K562 (cell line): ENCODE results near the gene SDHC. TPM values are rescaled to one million over a fixed set of nuclear protein-coding genes. Genes with fewer than 3 reads are reported as not detected.
A peak's percentile ranks its signal among the peaks of the same experiment; 100 is the strongest.

ENCODE experiments used
- ARID4B ChIP-seq: sonication (generic); formaldehyde crosslinking; IDR thresholded peaks from 2 replicates; pipeline ENCODE4 v1.8.0; 2022; ENCODE audit warnings: mild to moderate bottlenecking, missing genetic modification reagents
- CCNT2 ChIP-seq: IDR thresholded peaks from 2 replicates; pipeline ENCODE4 v1.6.1; 2011; ENCODE audit warnings: borderline replicate concordance, low read depth, mild to moderate bottlenecking, moderate library complexity, mixed read lengths, low read length; ENCODE audit not compliant: insufficient read length; ENCODE audit errors: extremely low read depth
- CEBPB ChIP-seq: fragments of 450-650 bp; IDR thresholded peaks from 2 replicates; pipeline ENCODE4 v1.6.1; 2016; ENCODE audit warnings: missing genetic modification characterization, missing compliant biosample characterization
- CEBPG ChIP-seq, 3 experiments: fragments of 200-800 bp in 1 of 3; sonication (Bioruptor generic) in 1 of 3; sonication (generic) in 1 of 3; formaldehyde crosslinking in 1 of 3; IDR thresholded peaks in 2 of 3; conservative IDR thresholded peaks in 1 of 3; 2 replicates each; pipeline versions ENCODE4 v1.6.1 to v1.8.0; 2016 to 2022; ENCODE audit warnings: missing compliant biosample characterization in 2 of 3, missing genetic modification characterization in 2 of 3, mild to moderate bottlenecking in 1 of 3, missing genetic modification reagents in 1 of 3
- GATAD2B ChIP-seq: fragments of 450-650 bp; IDR thresholded peaks from 2 replicates; pipeline ENCODE4 v1.6.1; 2017; ENCODE audit warnings: mild to moderate bottlenecking, borderline replicate concordance
- KAT7 ChIP-seq: sonication (generic); formaldehyde crosslinking; IDR thresholded peaks from 2 replicates; pipeline ENCODE4 v1.8.0; 2022; ENCODE audit warnings: missing genetic modification reagents, mild to moderate bottlenecking, borderline replicate concordance
- L3MBTL2 ChIP-seq: fragments of 450-650 bp; IDR thresholded peaks from 2 replicates; pipeline ENCODE4 v1.6.1; 2016; ENCODE audit warnings: mild to moderate bottlenecking, moderate library complexity
- MBD2 ChIP-seq: sonication (generic); IDR thresholded peaks from 2 replicates; pipeline ENCODE4 v1.6.1; 2016; ENCODE audit warnings: low read depth, borderline replicate concordance
- MIER1 ChIP-seq: fragments of 450-650 bp; IDR thresholded peaks from 2 replicates; pipeline ENCODE4 v1.6.1; 2016; ENCODE audit warnings: antibody characterized with exemption, mild to moderate bottlenecking, low read depth
- NFYB ChIP-seq: IDR thresholded peaks from 2 replicates; pipeline ENCODE4 v1.6.1; 2011; ENCODE audit warnings: mild to moderate bottlenecking, moderate library complexity; ENCODE audit not compliant: insufficient read length; ENCODE audit errors: extremely low read depth
- NRF1 ChIP-seq, 2 experiments: fragments of 450-650 bp; IDR thresholded peaks in 1 of 2; conservative IDR thresholded peaks in 1 of 2; 2 replicates each; pipeline ENCODE4 v1.6.1; 2014; ENCODE audit warnings: mild to moderate bottlenecking in 2 of 2
- PHF8 ChIP-seq: fragments of 200-600 bp; sonication (generic); IDR thresholded peaks from 2 replicates; pipeline ENCODE4 v1.6.1; 2012; ENCODE audit warnings: mixed run types, mild to moderate bottlenecking, inconsistent platforms, low read length, moderate library complexity, borderline replicate concordance
- POLR2B ChIP-seq: fragments of 450-650 bp; IDR thresholded peaks from 2 replicates; pipeline ENCODE4 v1.6.1; 2018; ENCODE audit warnings: low read depth; ENCODE audit not compliant: partially characterized antibody
- ZNF12 ChIP-seq: sonication (generic); formaldehyde crosslinking; IDR thresholded peaks from 2 replicates; pipeline ENCODE4 v1.4.0; 2020; ENCODE audit warnings: mild to moderate bottlenecking, missing genetic modification reagents
- ZNF830 ChIP-seq: fragments of 250-450 bp; sonication (Bioruptor Pico); IDR thresholded peaks from 2 replicates; pipeline ENCODE4 v1.5.0; 2021; ENCODE audit warnings: mild to moderate bottlenecking
- polyA plus RNA-seq, 8 experiments: library from polyadenylated mRNA; depleted of rRNA in 4 of 8; stranded (reverse) in 5 of 8; unstranded in 3 of 8; fragments of >200 nt; fragmentation: Nextera tagmentation in 2 of 8; fragmentation: Illumina TruSeq in 1 of 8; extraction: Ambion mirVana in 2 of 8; extraction: Trizol in 1 of 8; gene quantifications; 2 replicates each; pipeline versions ENCODE4 v1.2.1 to v1.2.3, GENCODE V29; 2011 to 2014; ENCODE audit warnings: inconsistent platforms in 1 of 8, missing spikeins in 1 of 8
- total RNA-seq, 7 experiments: library from RNA; depleted of rRNA in 6 of 7; stranded (reverse); fragments of >200 nt in 6 of 7; fragmentation: Illumina TruSeq in 2 of 7; extraction: Trizol in 2 of 7; gene quantifications; 2 replicates each; pipeline versions ENCODE4 v1.2.1 to v1.2.3, GENCODE V29; 2011 to 2021; ENCODE audit warnings: low replicate concordance in 1 of 7
- TF ChIP-seq, protein P1 (sequence below), 2 experiments: fragments of 450-650 bp; IDR thresholded peaks; 2 replicates each; pipeline ENCODE4 v1.6.1; 2018; ENCODE audit warnings: mild to moderate bottlenecking in 2 of 2, low read depth in 1 of 2; ENCODE audit not compliant: partially characterized antibody in 2 of 2

Gene SDHC
- total and polyA plus RNA-seq, 9 of the 15 experiments (the other 6 are each of a cell fraction or from before 2014, with no cell fraction given), result 7.7 to 309 (median 174) TPM

GRCh38 chr1:161305867-161306519, 8.2 kb upstream of the SDHC start (continued):
- TF ChIP-seq, protein P1, sequence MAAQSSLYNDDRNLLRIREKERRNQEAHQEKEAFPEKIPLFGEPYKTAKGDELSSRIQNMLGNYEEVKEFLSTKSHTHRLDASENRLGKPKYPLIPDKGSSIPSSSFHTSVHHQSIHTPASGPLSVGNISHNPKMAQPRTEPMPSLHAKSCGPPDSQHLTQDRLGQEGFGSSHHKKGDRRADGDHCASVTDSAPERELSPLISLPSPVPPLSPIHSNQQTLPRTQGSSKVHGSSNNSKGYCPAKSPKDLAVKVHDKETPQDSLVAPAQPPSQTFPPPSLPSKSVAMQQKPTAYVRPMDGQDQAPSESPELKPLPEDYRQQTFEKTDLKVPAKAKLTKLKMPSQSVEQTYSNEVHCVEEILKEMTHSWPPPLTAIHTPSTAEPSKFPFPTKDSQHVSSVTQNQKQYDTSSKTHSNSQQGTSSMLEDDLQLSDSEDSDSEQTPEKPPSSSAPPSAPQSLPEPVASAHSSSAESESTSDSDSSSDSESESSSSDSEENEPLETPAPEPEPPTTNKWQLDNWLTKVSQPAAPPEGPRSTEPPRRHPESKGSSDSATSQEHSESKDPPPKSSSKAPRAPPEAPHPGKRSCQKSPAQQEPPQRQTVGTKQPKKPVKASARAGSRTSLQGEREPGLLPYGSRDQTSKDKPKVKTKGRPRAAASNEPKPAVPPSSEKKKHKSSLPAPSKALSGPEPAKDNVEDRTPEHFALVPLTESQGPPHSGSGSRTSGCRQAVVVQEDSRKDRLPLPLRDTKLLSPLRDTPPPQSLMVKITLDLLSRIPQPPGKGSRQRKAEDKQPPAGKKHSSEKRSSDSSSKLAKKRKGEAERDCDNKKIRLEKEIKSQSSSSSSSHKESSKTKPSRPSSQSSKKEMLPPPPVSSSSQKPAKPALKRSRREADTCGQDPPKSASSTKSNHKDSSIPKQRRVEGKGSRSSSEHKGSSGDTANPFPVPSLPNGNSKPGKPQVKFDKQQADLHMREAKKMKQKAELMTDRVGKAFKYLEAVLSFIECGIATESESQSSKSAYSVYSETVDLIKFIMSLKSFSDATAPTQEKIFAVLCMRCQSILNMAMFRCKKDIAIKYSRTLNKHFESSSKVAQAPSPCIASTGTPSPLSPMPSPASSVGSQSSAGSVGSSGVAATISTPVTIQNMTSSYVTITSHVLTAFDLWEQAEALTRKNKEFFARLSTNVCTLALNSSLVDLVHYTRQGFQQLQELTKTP (IDR thresholded peaks at IDR 0.05; ENCODE audit: low read depth in 1 of 2, partially characterized antibody in 2 of 2), result peak in 1 of 2 experiments; percentile 85
- TF ChIP-seq GATAD2B, result no peak
- TF ChIP-seq KAT7 (CRISPR knock-in tag), result no peak
- peak; percentile 55; the same call in 1 of the 2 replicates for TF ChIP-seq MBD2
- peak; percentile 64 for TF ChIP-seq CEBPG (CRISPR knock-in tag; IDR thresholded peaks at IDR 0.05)
- TF ChIP-seq CEBPG (tag; conservative IDR thresholded peaks at IDR 0.05 in 1 of 2, IDR thresholded peaks at IDR 0.05 in 1 of 2), result peak in 1 of 2 experiments; percentile 66; a peak in 1 of 4 replicates
- TF ChIP-seq ZNF830, result no peak
- peak; percentile 50; the same call in 1 of the 2 replicates for TF ChIP-seq L3MBTL2
- peak; percentile 51 for TF ChIP-seq POLR2B
- TF ChIP-seq CEBPB, result peak; percentile 79
- TF ChIP-seq PHF8, result peak; percentile 71; the same call in 1 of the 2 replicates
- TF ChIP-seq ZNF12 (CRISPR knock-in tag), result no peak
- TF ChIP-seq NRF1 (conservative IDR thresholded peaks at IDR 0.05 in 1 of 2, IDR thresholded peaks at IDR 0.05 in 1 of 2), result peak; percentile 27 to 31; a peak in 2 of 4 replicates
- TF ChIP-seq ARID4B (CRISPR knock-in tag), result 0 out of 2 replicates have a peak, but pooled peaks have one; percentile 27
- TF ChIP-seq NFYB, result no peak
- TF ChIP-seq CCNT2, result no peak
- TF ChIP-seq MIER1, result no peak
